Pulmonary artery endothelial cell (primary cell): ENCODE data around the gene SWAP70. TPM values are rescaled to one million over a fixed set of nuclear protein-coding genes. Genes with fewer than 3 reads are reported as not detected.

Experiments used
- DNase-seq: peaks from one replicate; pipeline ENCODE4 v3.0.0-alpha.2; 2011; ENCODE audit warnings: low read depth, low spot score
- total RNA-seq: library from RNA; depleted of rRNA; stranded (reverse); fragments of >200 nt; gene quantifications from 2 replicates; pipeline ENCODE4 v1.2.3, GENCODE V29; 2014

The SWAP70 gene
- total RNA-seq, 1 donor from 2014 or later, result 132 TPM

GRCh38 chr11:9774109-9774508 lies 110.2 kb downstream of the SWAP70 start:
- no peak for DNase-seq

GRCh38 chr11:9774591-9775397 lies 110.9 kb downstream of the SWAP70 start:
- DNase-seq, result no peak

- no peak for DNase-seq
These were observed 111.5 kb downstream of the SWAP70 start for GRCh38 chr11:9775398-9775779.

DNA sequence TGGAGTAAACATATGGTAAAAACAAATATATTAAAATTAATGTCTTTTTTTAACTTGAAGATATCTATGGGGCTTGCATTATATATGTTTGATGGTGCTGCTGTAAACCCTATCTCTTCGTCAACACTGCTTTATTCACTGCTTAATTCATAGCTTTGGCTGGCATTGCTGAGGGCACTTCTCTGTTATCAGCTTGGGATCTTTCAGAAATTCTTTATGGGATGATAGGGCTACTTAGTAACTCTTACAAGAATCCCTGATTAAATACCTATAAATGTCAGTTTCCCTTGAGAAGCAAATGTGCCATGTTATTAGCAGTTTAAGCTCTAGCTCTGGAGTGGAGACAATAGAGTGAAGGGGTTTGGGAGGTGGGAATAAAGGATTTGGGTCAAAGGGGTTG lies 112.3 kb downstream of the SWAP70 start:
- no peak for DNase-seq

DNA sequence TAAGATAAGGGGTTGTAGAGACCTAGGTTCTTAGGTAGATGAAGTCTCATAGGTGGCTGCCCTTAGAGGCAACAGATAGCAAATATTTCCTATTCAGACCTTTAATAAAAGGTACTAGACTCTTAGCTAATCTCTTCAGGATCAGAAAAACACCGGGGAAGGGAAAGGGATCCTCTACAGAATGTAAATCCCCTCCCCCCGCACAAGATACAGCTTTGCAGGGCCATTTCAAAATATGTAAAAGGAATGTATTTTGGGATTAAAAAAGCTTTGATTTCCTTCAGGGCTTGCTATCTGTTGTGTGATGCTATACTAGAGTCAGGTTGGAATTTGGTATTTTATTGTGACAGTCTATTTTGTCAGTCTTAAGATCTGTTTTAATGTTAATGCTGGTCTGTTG lies 113.2 kb downstream of the SWAP70 start:
- no peak for DNase-seq

DNA sequence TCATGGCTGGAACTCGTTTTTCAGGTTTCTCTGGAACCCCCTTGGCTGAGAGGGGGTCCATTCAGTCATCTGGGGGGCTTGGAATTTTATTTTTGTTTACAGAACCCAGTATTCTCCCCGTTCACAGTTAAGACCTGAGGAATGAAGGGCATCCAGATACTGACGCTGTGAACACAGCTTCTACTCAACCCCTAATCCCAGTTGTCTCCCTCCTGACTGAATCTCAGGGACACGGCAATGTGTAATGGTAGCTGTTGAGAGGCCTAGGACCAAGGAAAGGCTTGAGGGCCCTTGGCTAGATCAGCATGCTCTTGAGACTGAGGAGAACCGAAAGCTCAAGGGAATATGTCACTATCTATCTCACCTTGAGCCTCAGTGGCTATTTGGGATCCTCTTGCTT lies 113.6 kb downstream of the SWAP70 start:
- DNase-seq, result no peak

GRCh38 chr11:9780929-9781328 lies 117.1 kb downstream of the SWAP70 start:
- DNase-seq, result no peak

- no peak for DNase-seq
These were observed 120.1 kb downstream of the SWAP70 start for GRCh38 chr11:9783986-9784385.

DNA sequence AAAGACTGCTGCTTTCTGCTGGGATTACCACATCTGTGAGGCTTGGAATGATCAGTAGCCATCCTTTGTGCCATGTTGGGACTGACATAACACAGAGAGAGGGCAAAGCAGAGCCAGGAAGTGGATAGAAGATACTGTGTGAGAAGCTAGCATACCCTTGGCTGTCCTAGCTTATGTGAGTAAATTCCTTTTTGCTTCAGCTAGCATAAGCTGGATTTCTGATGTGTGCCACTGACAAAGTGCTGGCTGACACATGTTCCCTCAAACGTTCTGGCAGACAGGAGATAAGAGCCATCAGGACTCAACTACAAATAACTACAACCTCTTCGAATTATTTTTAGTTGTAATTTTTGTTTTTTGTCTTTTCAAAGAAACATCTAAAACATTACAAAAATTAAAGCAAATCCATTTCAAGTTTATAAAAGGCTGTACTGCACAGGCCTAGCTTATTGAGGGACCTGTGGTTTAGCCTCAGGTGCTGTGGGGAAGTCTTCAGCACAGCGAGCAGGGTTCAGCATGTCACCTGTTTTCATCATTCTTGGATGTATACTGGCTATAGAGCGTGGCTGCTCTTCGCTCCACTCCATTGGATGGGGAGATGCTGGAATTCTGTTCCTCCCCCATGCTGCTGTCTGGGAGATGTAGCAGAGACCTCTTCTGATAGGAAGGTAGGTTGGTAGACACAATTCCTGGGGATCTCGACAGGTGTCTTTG lies 120.9 kb downstream of the SWAP70 start:
- DNase-seq, result no peak

DNA sequence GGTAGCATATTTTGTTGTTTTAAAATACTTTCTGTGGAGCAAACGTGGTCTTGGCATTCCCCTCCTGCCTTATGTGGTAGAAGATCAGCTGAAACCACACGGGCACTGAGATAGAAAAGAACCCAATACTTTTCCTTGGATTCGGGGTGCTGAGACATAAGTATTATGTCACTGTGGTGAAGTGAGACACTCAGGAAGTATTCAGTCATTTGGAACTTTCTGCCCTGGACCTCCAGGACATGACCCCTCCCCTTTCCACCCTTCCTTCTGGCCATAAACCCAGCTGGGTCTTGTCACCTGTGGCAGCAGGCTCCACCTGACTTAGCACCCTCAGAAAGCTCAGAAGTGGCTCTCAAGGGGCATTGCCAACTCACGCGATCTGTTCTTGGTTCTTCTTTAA lies 123.4 kb downstream of the SWAP70 start:
- no peak for DNase-seq

DNA sequence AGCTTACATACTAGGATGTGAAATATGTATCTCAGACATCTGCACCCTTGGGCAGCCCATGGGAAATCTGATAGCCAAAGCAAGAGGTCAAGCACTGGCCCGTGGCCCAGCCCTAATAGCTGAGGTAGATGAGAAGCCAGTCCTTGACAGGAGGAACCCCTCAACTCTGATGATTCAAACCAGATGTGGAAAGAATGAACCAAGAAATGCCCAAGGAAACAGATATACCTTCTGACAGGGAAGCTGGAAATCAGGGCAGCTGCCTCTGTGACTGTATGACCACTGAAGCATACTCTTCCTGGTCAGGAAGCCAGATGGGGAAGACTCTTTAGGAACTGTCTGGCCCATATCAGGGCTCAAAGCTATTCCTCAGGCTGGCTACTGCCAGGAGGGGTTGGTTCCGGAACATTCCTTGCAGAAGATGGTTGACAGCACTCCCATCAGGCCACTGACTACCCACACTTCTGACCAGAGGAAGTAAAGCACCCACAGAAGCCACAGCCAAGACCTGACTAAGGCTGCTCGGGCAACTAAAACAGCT lies 124.2 kb downstream of the SWAP70 start:
- no peak for DNase-seq

GRCh38 chr11:9789910-9790309 lies 126.0 kb downstream of the SWAP70 start:
- no peak for DNase-seq

DNA sequence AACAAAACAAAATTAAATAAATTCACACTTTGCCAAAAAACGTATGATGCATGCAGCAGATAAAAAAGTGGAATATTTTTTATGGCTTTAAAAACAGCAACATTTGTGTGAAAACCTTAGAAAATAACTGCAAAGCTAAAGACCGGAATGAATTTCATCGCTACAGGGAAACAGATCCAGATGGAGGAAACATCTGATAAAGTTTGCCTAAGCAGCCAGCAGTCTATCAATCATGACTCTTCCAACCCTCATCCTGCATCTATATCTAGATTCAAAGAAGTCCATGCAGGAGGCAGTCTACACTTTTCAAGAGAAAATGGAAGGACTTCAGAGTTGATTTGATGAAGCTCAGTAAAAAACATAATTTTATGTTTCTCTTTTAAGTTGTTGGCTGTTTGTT lies 126.8 kb downstream of the SWAP70 start:
- DNase-seq, result no peak

DNA sequence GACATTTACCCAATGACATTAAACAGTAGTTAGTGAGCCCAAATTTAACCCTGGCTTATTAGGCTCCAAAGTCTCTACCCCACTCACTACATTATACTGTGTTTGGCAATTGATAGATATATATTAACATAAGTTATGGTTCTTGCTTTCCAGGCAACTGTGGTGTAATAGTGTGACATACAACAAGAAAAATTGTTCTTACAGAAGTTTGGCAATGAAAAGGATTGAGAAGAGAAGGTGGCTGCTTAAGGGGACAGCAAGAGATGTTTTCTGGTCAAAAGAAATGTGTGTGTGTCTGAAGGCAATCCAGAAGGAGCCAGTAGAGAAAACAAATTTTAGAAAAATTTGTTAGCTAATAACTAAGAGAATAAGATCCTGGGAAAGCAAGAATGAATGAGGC lies 132.4 kb downstream of the SWAP70 start:
- DNase-seq, result no peak

GRCh38 chr11:9796854-9797253 lies 133.0 kb downstream of the SWAP70 start:
- no peak for DNase-seq

DNA sequence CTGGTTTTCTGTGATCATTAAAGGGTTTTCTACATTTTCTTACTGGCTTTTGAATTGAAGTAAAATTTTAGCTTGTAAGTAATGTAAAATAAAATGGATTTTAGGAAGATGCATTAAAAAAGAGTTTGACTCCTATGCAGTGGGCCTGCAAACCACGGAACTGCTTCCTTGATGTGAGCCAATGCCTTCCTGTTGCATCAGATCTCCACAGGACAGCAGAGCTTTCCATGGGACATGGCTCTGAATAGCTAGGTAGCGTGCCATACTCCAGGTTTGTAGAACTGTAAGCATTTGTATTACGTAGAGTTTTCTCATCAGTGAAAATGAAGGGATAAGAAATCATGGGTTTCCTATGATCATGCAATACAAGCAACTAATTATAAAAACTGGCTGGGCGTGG lies 133.4 kb downstream of the SWAP70 start:
- no peak for DNase-seq

- DNase-seq, result no peak
These were observed 136.0 kb downstream of the SWAP70 start for GRCh38 chr11:9799886-9800285.

DNA sequence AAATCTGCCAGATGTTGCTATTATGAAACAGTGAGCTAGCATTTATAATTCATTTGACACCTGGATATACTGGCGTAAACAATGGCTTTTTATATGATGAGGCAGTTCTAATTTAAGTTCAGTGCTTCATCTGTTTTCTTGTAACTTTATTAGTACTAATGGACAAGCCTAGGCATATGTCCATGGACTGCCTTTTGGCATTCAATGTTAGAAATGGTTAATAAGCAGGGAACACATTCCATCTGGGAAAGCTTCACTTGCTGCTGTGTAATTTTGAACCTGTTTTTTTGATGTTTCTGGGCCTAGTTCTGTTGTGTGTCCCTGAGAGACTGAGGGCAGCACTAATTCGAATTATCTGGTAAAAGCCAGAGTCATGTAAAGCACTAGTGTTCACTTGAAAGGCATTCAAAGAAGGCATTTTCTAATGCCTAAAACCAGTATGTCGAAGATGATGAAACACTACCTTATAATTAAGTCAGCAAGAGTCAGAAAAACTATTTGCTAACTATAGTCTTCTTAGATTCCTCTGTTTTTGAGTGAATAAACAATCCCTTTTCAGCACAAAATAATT lies 138.5 kb downstream of the SWAP70 start:
- DNase-seq, result no peak
